Tibial nerve (tissue), 4 donors: ENCODE measurements around the gene KCNJ11. TPM values are rescaled to one million over a fixed set of nuclear protein-coding genes. Genes with fewer than 3 reads are reported as not detected.

Experiments used
- DNase-seq, 2 donors: peaks; one replicate each; pipeline ENCODE4 v3.0.0-alpha.2; 2019; ENCODE audit warnings: low spot score in 2 of 2
- H3K27ac ChIP-seq, 4 donors: fragments of 200-600 bp; sonication (generic) in 3 of 4; one replicate each; pipeline ENCODE4 v1.5.1; 2017 to 2019; ENCODE audit warnings: mild to moderate bottlenecking in 1 of 4
- H3K27me3 ChIP-seq, 2 donors: fragments of 200-600 bp; sonication (generic) in 1 of 2; one replicate each; pipeline versions ENCODE4 v1.5.1 to v1.6.0; 2017 to 2019
- H3K36me3 ChIP-seq, 3 donors: fragments of 200-600 bp; sonication (generic); one replicate each; pipeline ENCODE4 v1.5.1; 2018 to 2019
- H3K4me1 ChIP-seq, 4 donors: fragments of 200-600 bp; sonication (generic) in 3 of 4; one replicate each; pipeline ENCODE4 v1.5.1; 2017 to 2019
- H3K4me3 ChIP-seq, 4 donors: fragments of 200-600 bp; sonication (generic) in 3 of 4; one replicate each; pipeline ENCODE4 v1.5.1; 2017 to 2019; ENCODE audit warnings: mild to moderate bottlenecking in 1 of 4, moderate library complexity in 1 of 4
- H3K9me3 ChIP-seq, 4 donors: fragments of 200-600 bp; sonication (generic) in 3 of 4; one replicate each; pipeline ENCODE4 v1.5.1; 2017 to 2019
- EP300 ChIP-seq, 2 donors: sonication (generic); formaldehyde crosslinking; IDR thresholded peaks; one replicate each; pipeline ENCODE4 v1.6.1; 2017; ENCODE audit warnings: antibody characterized with exemption in 2 of 2, mild to moderate bottlenecking in 1 of 2
- POLR2A ChIP-seq, 2 donors: fragments of 450-650 bp; IDR thresholded peaks; one replicate each; pipeline ENCODE4 v1.6.1; 2017; ENCODE audit warnings: antibody characterized with exemption in 2 of 2, mild to moderate bottlenecking in 2 of 2, moderate library complexity in 2 of 2
- WGBS, 2 donors: methylation state at CpG; one replicate each; pipeline ENCODE4 v1.1.5; 2018; 5-methylcytosine and 5-hydroxymethylcytosine counted together
- total RNA-seq, 4 donors: library from RNA; depleted of rRNA; stranded (reverse); fragments of >200 nt; gene quantifications; one replicate each; pipeline ENCODE4 v1.1.0, GENCODE V29; 2016
- TF ChIP-seq, protein P1 (sequence below), 5 experiments: fragments of 200-600 bp in 3 of 5; fragments of 450-650 bp in 2 of 5; sonication (generic) in 3 of 5; IDR thresholded peaks; one replicate each; pipeline ENCODE4 v1.5.1; 2016 to 2019; ENCODE audit warnings: antibody characterized with exemption in 5 of 5, mild to moderate bottlenecking in 3 of 5, moderate library complexity in 2 of 5

Gene KCNJ11
- total RNA-seq, 4 donors from 2014 or later = 0.59 to 19.7 (median 3.5) TPM

DNA sequence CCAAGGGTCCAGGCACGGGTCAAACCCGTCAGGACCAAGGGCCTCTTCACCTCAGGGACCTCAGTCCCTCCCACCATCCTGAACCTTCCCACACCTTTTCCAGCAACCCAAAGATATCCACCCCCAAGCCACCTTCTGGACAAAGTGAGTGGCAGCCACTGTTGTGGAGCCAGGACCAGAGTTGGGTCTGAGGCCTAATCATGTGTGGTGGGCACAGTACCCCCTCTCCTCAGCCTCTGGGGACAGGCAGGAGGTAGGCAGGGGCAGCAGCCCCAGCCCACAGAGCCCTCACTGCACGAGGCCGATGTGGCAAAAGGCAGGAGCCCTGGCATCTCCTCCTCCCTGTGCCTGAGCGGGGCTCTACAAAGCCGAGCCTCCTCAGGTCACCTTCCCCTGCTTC is 2.5 kb downstream of the KCNJ11 start:
- Histone ChIP-seq H3K27ac (peak overlapping the region in 1 of 4 donors; percentile 32), H3K27me3 (peaks cover 0 to 13% of the 10 kb centered on the region in 2 donors), H3K4me3 (no peak overlapping the region), H3K4me1 (peaks cover 0 to 14% (median 2%) of the 10 kb centered on the region in 4 donors), H3K9me3 (no peaks in the 10 kb centered on the region), H3K36me3 (no peaks in the 10 kb centered on the region)
- no peak for TF ChIP-seq POLR2A (IDR thresholded peaks at IDR 0.05)
- no peak for TF ChIP-seq EP300 (IDR thresholded peaks at IDR 0.05)
- TF ChIP-seq, protein P1, sequence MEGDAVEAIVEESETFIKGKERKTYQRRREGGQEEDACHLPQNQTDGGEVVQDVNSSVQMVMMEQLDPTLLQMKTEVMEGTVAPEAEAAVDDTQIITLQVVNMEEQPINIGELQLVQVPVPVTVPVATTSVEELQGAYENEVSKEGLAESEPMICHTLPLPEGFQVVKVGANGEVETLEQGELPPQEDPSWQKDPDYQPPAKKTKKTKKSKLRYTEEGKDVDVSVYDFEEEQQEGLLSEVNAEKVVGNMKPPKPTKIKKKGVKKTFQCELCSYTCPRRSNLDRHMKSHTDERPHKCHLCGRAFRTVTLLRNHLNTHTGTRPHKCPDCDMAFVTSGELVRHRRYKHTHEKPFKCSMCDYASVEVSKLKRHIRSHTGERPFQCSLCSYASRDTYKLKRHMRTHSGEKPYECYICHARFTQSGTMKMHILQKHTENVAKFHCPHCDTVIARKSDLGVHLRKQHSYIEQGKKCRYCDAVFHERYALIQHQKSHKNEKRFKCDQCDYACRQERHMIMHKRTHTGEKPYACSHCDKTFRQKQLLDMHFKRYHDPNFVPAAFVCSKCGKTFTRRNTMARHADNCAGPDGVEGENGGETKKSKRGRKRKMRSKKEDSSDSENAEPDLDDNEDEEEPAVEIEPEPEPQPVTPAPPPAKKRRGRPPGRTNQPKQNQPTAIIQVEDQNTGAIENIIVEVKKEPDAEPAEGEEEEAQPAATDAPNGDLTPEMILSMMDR (IDR thresholded peaks at IDR 0.05) = no peak
- no peak for DNase-seq
- WGBS, 2 donors = 63 to 74% methylated on average over 5 of the region's 6 CpGs

DNA sequence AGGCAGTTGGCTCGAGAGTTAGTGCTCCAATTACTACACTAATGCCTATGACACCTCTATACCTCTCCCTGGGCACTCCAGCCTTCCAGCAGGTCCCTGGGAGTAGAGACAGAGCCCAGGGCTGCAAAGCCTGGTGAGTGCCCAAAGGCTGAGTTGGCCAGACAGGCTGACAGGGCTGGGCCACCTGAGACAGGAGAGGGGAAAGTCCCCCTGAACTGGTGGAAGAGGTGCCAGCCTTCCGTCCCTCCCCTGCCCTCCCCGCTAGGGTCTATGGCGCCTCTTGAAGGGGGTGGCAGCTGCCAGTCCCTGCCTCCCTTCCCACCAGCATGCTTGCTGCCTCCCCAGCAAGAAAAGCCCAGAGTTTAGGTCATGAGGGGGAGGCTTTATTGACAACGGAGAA is 3.0 kb downstream of the KCNJ11 start:
- Histone ChIP-seq H3K27me3 (peaks cover 0 to 13% of the 10 kb centered on the region in 2 donors), H3K27ac (no peak overlapping the region), H3K4me3 (no peak overlapping the region), H3K9me3 (no peaks in the 10 kb centered on the region), H3K4me1 (peaks cover 0 to 14% (median 2%) of the 10 kb centered on the region in 4 donors), H3K36me3 (no peaks in the 10 kb centered on the region)
- 70 to 72% methylated on average over 5 of the region's 5 CpGs for WGBS, 2 donors
- no peak for DNase-seq
- TF ChIP-seq, protein P1 (IDR thresholded peaks at IDR 0.05) = no peak
- TF ChIP-seq POLR2A (IDR thresholded peaks at IDR 0.05) (no peak), EP300 (IDR thresholded peaks at IDR 0.05) (no peak)

DNA sequence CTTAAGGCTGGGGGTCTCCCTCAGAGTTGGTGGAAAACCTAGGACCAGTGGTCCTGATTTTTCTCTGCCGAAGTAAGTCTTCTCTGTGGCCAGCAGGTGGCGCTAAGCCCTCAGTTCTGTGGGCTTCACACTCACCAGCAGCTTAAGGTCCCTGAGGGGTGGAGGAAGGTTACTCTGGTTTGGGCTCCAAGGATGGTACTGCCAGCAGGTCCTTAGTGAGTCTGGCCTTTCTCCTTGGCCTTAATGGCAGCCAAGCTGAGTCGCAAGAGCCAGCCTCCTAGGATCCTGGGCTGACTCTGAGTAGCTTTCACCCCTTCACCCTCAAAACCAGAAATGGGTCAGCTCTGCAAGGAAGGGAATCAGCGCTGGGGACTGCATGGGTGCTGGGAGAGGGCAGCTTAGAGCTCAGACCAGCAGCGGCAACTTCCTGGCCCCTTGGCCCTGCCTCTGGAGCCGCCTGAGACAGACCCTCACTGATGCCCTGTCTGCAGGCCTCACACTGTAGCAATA is 4.4 kb downstream of the KCNJ11 start:
- DNase-seq = peak; percentile 23 to 40
- Histone ChIP-seq H3K4me1 (peaks cover 0 to 8% (median 2%) of the 10 kb centered on the region in 4 donors), H3K4me3 (no peak overlapping the region), H3K9me3 (no peaks in the 10 kb centered on the region), H3K27me3 (peaks cover 0 to 13% of the 10 kb centered on the region in 2 donors), H3K27ac (no peak overlapping the region), H3K36me3 (peaks cover 0 to 4% (median 0%) of the 10 kb centered on the region in 3 donors)
- WGBS, 2 donors = 39 to 52% methylated on average over 6 of the region's 6 CpGs
- TF ChIP-seq EP300 (IDR thresholded peaks at IDR 0.05) (no peak), POLR2A (IDR thresholded peaks at IDR 0.05) (no peak)
- TF ChIP-seq, protein P1 (IDR thresholded peaks at IDR 0.05) = peak; percentile 84 to 91 (median 86)

DNA sequence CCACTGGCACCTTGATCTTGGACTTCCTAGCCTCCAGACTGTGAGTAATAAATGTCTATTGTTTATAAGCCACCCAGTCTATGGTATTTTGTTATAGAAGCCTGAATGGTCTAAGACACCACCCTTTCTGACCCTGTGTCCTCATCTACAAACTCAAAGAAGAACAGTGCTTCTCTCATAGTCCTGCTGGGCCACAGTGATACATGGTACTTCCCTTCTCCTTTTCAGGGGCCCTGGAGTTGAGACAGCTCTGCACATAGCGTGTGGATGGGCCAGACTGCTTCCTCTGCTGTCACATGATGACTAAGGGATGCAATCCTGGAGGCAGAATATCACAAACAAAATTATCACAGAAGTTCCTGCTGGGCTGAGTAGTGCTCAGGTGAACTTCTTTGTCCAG is 5.0 kb downstream of the KCNJ11 start:
- H3K4me3 ChIP-seq = no peak overlapping the region
- no peak for DNase-seq
- H3K9me3 ChIP-seq = peaks cover 0 to 6% (median 0%) of the 10 kb centered on the region in 4 donors
- H3K27ac ChIP-seq = no peak overlapping the region
- 87 to 89% methylated on average over 1 of the region's 1 CpG for WGBS, 2 donors
- peaks cover 0 to 3% (median under 1%) of the 10 kb centered on the region in 4 donors for H3K4me1 ChIP-seq
- peaks cover 0 to 9% of the 10 kb centered on the region in 2 donors for H3K27me3 ChIP-seq
- TF ChIP-seq POLR2A (IDR thresholded peaks at IDR 0.05) = no peak
- TF ChIP-seq, protein P1 (IDR thresholded peaks at IDR 0.05) = no peak
- no peak for TF ChIP-seq EP300 (IDR thresholded peaks at IDR 0.05)
- peaks cover 0 to 10% (median 0%) of the 10 kb centered on the region in 3 donors for H3K36me3 ChIP-seq

DNA sequence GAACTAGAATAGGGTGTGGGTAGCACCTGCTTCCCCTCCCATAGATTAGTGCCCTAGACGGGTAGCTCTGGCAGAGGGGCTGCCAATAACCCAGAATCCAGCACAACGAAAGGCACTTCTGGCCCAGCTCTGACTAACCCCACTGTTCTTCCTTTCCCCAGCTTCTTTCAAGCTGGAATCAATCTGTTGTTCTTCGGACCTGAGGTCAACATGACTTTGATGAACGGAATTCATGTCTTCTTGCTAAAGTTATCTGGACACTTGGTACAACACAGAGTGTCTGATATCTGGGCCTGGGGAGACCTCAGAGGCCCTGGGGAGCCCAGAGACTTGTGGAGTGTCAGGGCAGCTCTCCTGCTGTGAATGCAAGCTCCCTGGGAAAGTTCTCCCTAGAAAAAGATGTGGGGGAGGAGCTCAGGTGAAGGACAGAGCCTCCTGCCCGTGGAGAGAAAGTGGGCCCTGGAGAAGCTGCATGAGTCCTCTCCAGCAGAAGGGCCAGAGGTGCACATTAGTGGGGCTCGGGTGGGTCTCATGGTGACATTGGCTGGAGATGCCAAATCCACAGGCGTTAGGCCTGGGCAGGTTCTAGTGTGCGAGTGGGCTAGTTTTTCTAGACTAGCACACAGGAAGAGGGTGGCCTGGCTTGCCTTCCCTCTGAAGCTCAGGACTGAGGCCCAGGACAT is 6.3 kb downstream of the KCNJ11 start:
- H3K27ac ChIP-seq = no peak overlapping the region
- no peak for DNase-seq
- no peaks in the 10 kb centered on the region for H3K27me3 ChIP-seq
- no peak for TF ChIP-seq EP300 (IDR thresholded peaks at IDR 0.05)
- no peak for TF ChIP-seq POLR2A (IDR thresholded peaks at IDR 0.05)
- TF ChIP-seq, protein P1 (IDR thresholded peaks at IDR 0.05) = no peak
- H3K4me1 ChIP-seq = no peaks in the 10 kb centered on the region
- 67% methylated on average over 7 to 8 of the region's 8 CpGs for WGBS, 2 donors
- H3K9me3 ChIP-seq = peaks cover 0 to 13% (median 0%) of the 10 kb centered on the region in 4 donors
- H3K4me3 ChIP-seq = no peak overlapping the region
- H3K36me3 ChIP-seq = peaks cover 0 to 16% (median 0%) of the 10 kb centered on the region in 3 donors
